ENCODE data around the gene BAHCC1. TPM values are rescaled to one million over a fixed set of nuclear protein-coding genes. Genes with fewer than 3 reads are reported as not detected.
A peak's percentile ranks its signal among the peaks of the same experiment; 100 is the strongest.

The BAHCC1 gene
- polyA plus RNA-seq, 3 donors from 2014 or later = 0.02 TPM; not detected in 2

DNA sequence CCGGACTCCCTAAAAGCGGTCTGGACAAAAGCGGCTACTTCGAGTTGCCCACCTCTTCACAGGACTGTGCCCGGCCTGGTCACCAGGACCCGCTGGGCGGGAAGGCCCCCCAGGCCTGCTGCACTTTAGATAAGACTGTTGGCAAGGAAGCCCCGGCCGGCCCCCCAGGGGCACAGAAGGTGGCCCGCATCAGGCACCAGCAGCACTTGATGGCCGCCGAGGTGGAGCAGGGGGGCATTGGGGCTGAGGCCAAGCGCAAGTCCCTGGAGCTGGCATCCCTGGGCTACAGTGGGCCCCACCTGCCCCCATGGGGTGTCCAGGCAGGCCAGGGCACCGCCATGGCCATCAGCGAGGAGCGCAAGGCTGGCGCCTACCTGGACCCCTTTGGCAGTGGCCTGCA lies 47.5 kb downstream of the BAHCC1 start:
- Mint-ChIP-seq H3K27ac (no peak overlapping the region), H3K4me3 (no peak overlapping the region), H3K27me3 (ENCODE audit: low read depth in 3 of 3) (peaks cover 2 to 5% (median 4%) of the 10 kb centered on the region in 3 donors), H3K36me3 (no peaks in the 10 kb centered on the region), H3K4me1 (peaks cover 0 to 3% of the 10 kb centered on the region in 2 donors), H3K9me3 (no peaks in the 10 kb centered on the region)
- no peak for DNase-seq

DNA sequence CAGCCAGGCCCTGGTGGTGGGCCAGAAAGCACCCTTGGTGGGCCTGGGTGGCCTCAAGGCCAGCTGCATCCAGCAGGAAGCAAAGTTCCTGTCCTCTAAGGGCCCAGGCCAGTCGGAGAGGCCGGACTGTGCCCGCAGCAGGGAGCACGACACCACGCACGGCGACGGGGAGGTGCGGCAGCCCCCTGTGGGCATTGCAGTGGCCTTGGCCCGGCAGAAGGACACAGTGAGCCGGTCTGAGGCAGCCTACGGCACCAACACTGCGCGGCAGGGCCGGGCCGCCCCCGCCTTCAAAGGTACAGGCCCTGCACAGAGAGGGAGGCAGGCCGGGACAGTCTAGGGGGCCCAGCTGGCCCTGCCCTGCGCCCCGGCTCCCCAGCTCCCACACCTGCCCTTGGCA lies 48.0 kb downstream of the BAHCC1 start:
- Mint-ChIP-seq H3K27me3 (ENCODE audit: low read depth in 3 of 3) (peaks cover 2 to 3% (median 3%) of the 10 kb centered on the region in 3 donors), H3K9me3 (no peaks in the 10 kb centered on the region), H3K4me3 (no peak overlapping the region), H3K27ac (no peak overlapping the region), H3K36me3 (no peaks in the 10 kb centered on the region), H3K4me1 (peaks cover 0 to 3% of the 10 kb centered on the region in 2 donors)
- no peak for DNase-seq

DNA sequence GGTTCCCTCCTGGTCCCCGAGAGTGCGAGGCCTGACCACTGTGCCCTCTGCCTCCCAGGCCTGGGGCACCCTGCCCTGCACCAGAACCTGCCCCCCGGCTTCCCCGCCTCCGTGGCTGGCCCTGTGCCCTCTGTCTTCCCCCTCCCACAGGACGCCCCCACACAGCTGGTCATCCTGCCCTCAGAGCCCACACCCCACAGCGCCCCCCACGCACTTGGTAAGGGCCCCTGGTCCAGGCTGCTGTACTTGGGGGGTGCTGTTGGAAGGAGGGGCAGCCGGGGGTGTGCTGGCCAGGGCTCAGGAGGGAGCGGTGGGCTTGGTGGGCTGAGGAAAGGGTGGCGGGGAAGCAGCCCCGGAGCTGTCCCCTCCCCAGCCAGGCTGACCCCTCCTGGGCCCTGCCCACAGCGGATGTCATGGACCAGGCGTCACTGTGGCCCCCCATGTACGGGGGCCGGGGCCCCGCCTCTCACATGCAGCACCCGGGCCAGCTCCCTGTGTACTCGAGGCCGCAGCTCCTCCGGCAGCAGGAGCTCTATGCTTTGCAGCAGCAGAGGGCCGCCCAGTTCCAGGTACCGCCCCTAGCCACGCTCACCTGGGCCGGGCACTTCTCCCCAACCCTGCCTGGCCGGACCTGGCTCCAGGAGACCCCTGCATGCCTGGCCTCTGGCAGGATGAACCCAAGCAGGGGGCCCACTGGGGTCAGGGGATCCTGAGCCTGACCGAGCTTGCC lies 49.5 kb downstream of the BAHCC1 start:
- Mint-ChIP-seq H3K27ac (no peak overlapping the region), H3K36me3 (no peaks in the 10 kb centered on the region), H3K9me3 (no peaks in the 10 kb centered on the region), H3K27me3 (ENCODE audit: low read depth in 3 of 3) (peaks cover 2 to 4% (median 2%) of the 10 kb centered on the region in 3 donors), H3K4me3 (no peak overlapping the region), H3K4me1 (no peaks in the 10 kb centered on the region)
- DNase-seq = no peak

- no peaks in the 10 kb centered on the region for H3K9me3 Mint-ChIP-seq
- H3K4me3 Mint-ChIP-seq = no peak overlapping the region
- H3K27ac Mint-ChIP-seq = no peak overlapping the region
- DNase-seq = no peak
- peaks cover 2 to 5% (median 4%) of the 10 kb centered on the region in 3 donors for H3K27me3 Mint-ChIP-seq (ENCODE audit: low read depth in 3 of 3)
- no peaks in the 10 kb centered on the region for H3K36me3 Mint-ChIP-seq
- H3K4me1 Mint-ChIP-seq = no peaks in the 10 kb centered on the region
Observed at GRCh38 chr17:81445642-81446503, 50.6 kb downstream of the BAHCC1 start.

- no peak for DNase-seq
- peaks cover 2 to 4% (median 3%) of the 10 kb centered on the region in 3 donors for H3K27me3 Mint-ChIP-seq (ENCODE audit: low read depth in 3 of 3)
- no peaks in the 10 kb centered on the region for H3K9me3 Mint-ChIP-seq
- H3K27ac Mint-ChIP-seq = no peak overlapping the region
- no peaks in the 10 kb centered on the region for H3K36me3 Mint-ChIP-seq
- no peak overlapping the region for H3K4me3 Mint-ChIP-seq
- H3K4me1 Mint-ChIP-seq = no peaks in the 10 kb centered on the region
Observed at GRCh38 chr17:81447331-81447933, 52.2 kb downstream of the BAHCC1 start.

DNA sequence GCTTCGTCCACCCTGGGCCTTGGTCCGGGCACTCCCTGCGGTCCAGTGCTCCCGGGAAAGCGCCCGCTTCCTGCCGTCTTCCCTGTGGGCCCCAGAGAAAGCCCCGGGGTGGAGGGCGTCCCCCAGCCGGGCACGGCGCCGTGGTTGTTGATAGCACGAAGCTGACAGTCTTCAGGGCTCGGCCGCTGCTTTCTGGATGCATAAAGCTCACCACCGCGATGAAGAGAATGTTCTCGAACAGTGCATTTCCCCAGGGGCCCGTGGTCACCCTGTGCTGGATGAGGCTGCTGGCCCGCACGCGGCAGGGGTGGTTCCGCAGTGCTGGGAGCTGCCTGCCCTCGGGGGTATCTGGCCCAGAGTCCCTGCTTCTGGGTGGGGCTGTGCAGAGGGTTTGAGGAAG lies 53.2 kb downstream of the BAHCC1 start:
- Mint-ChIP-seq H3K4me3 (no peak overlapping the region), H3K27me3 (ENCODE audit: low read depth in 3 of 3) (peaks cover 2 to 6% (median 3%) of the 10 kb centered on the region in 3 donors), H3K4me1 (peaks cover 4 to 5% of the 10 kb centered on the region in 2 donors), H3K9me3 (no peaks in the 10 kb centered on the region), H3K27ac (no peak overlapping the region), H3K36me3 (no peaks in the 10 kb centered on the region)
- DNase-seq = no peak

DNA sequence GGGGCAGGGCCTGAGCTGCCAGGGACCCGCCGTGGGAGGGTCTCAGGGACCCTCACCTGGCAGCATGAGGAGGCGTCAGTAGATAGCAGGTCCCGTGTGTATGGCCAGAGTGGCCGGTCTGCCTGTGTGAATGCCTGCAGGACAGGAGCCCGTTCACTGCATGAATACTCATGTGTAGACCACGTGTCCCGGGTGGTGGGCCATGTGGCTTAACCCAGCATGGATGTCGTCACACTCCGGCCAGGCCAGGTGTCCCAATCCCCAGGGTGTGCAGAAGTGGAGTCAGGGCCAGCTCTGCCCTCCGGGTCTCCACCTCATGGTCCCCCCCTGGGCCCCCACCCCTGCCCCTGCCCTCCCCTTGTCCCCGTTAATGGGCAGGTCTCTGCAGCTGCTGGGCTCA lies 53.7 kb downstream of the BAHCC1 start:
- H3K4me3 Mint-ChIP-seq = no peak overlapping the region

DNA sequence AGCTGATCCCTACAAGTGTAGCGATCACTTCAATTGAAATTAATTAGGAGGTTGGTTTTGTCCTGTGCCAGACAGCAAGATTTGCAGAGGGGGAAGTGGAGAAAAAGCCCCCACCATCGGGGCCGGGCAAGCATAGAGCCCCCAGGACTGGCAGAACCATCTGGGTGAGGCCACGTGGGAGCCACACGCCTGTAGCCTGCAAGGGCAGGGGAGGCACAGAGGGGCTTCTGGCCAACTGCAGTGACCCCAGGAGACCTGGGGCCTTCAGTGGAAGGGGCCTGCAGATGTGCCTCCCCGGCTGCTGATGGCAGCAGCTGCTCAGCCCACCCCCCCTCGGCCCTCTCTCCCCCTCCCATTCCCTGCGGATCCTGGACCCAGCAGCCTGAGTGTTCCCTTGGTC lies 54.1 kb downstream of the BAHCC1 start:
- H3K27me3 Mint-ChIP-seq (ENCODE audit: low read depth in 3 of 3) = peaks cover 2 to 10% (median 3%) of the 10 kb centered on the region in 3 donors
- H3K27ac Mint-ChIP-seq = no peak overlapping the region
- H3K4me3 Mint-ChIP-seq = no peak overlapping the region
- H3K4me1 Mint-ChIP-seq = peaks cover 12% of the 10 kb centered on the region in 2 donors
- no peaks in the 10 kb centered on the region for H3K36me3 Mint-ChIP-seq
- H3K9me3 Mint-ChIP-seq = no peaks in the 10 kb centered on the region
- DNase-seq = no peak

More for the DNA sequence above, 53.7 kb downstream of the BAHCC1 start:
- Mint-ChIP-seq H3K27ac (no peak overlapping the region), H3K36me3 (no peaks in the 10 kb centered on the region), H3K4me1 (peaks cover 9 to 10% of the 10 kb centered on the region in 2 donors), H3K27me3 (ENCODE audit: low read depth in 3 of 3) (peaks cover 2 to 7% (median 3%) of the 10 kb centered on the region in 3 donors), H3K9me3 (no peaks in the 10 kb centered on the region)
- DNase-seq = no peak

DNA sequence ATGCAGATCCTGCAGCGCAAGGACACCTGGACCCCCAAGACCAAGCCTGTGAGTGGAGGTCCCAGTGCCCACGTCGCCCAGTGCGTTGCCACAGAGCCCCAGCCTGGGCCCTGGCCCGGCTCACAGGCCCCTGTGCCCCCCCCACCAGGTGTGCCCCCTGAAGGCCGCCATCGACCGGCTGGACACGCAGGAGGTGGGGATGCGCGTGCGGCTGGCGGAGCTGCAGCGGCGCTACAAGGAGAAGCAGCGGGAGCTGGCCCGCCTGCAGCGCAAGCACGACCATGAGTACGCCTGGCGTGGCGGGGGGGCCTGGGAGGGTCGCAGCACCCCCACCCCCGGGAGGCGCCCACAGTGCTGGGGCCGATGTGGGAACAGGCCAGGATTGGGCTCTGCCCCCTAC lies 56.6 kb downstream of the BAHCC1 start:
- peaks cover 27 to 28% of the 10 kb centered on the region in 2 donors for H3K4me1 Mint-ChIP-seq
- H3K27me3 Mint-ChIP-seq (ENCODE audit: low read depth in 3 of 3) = peaks cover 3 to 16% (median 3%) of the 10 kb centered on the region in 3 donors
- H3K4me3 Mint-ChIP-seq = no peak overlapping the region
- H3K36me3 Mint-ChIP-seq = no peaks in the 10 kb centered on the region
- no peak overlapping the region for H3K27ac Mint-ChIP-seq
- DNase-seq = no peak
- no peaks in the 10 kb centered on the region for H3K9me3 Mint-ChIP-seq

DNA sequence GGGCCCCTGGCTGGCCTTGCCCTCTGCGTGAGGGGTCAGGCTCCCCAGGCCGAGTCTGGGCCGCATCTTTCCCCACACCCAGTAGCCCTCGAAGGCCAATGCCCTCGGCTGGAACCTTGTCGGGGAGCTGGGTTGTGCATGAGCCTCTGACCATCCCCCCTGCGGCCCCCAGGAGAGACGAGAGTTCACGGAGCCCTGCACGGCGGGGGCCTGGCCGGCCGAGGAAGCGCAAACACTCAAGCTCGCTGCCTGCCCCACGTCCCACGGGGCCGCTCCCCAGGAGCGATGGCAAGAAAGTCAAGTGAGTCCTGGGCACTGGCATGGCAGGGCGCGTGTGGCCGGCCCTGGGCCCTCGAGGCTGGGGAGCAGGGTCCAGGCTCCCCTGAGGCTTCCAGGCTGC lies 57.3 kb downstream of the BAHCC1 start:
- H3K27me3 Mint-ChIP-seq (ENCODE audit: low read depth in 3 of 3) = peaks cover 3 to 16% (median 7%) of the 10 kb centered on the region in 3 donors
- peaks cover 28 to 29% of the 10 kb centered on the region in 2 donors for H3K4me1 Mint-ChIP-seq
- no peaks in the 10 kb centered on the region for H3K9me3 Mint-ChIP-seq
- DNase-seq = no peak
- H3K36me3 Mint-ChIP-seq = no peaks in the 10 kb centered on the region
- H3K4me3 Mint-ChIP-seq = no peak overlapping the region
- no peak overlapping the region for H3K27ac Mint-ChIP-seq

DNA sequence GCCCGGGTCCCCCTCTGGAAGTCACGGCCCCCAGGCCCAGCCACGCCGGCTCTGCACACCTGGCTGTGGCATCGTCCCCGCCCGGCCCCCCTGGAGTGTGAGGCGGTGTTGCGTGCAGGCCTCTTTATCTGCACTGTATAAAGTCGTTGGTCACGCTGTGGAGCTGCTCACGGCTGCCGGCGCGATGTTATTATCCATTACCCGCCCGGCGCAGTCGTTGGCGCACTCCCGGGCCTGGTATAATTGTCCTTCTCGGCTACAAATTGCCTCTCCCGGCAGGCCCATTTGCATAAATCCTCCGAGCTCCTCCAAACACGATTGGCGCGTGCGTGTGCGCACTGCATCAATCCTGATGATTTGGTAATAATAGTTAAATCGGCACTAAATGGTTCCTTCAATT lies 57.8 kb downstream of the BAHCC1 start:
- Mint-ChIP-seq H3K4me3 (peak overlapping the region in 3 of 5 donors; percentile 28 to 60 (median 29)), H3K27me3 (ENCODE audit: low read depth in 3 of 3) (peaks cover 3 to 16% (median 7%) of the 10 kb centered on the region in 3 donors), H3K27ac (peak overlapping the region in 2 of 6 donors; percentile 30 to 62), H3K9me3 (no peaks in the 10 kb centered on the region), H3K36me3 (no peaks in the 10 kb centered on the region), H3K4me1 (peaks cover 28 to 29% of the 10 kb centered on the region in 2 donors)
- DNase-seq = no peak

- peak overlapping the region in 3 of 5 donors; percentile 17 to 44 (median 38) for H3K4me3 Mint-ChIP-seq
- peaks cover 3 to 16% (median 7%) of the 10 kb centered on the region in 3 donors for H3K27me3 Mint-ChIP-seq (ENCODE audit: low read depth in 3 of 3)
- DNase-seq = peak; percentile 36 to 46 (median 45)
- peak overlapping the region in 1 of 6 donors; percentile 45 for H3K27ac Mint-ChIP-seq
- H3K9me3 Mint-ChIP-seq = no peaks in the 10 kb centered on the region
- H3K36me3 Mint-ChIP-seq = no peaks in the 10 kb centered on the region
- peaks cover 28 to 29% of the 10 kb centered on the region in 2 donors for H3K4me1 Mint-ChIP-seq
Observed at GRCh38 chr17:81453712-81454111, 58.5 kb downstream of the BAHCC1 start.

- peak overlapping the region in 1 of 5 donors; percentile 14 for H3K4me3 Mint-ChIP-seq
- peaks cover 28 to 29% of the 10 kb centered on the region in 2 donors for H3K4me1 Mint-ChIP-seq
- H3K27ac Mint-ChIP-seq = no peak overlapping the region
- H3K9me3 Mint-ChIP-seq = no peaks in the 10 kb centered on the region
- H3K27me3 Mint-ChIP-seq (ENCODE audit: low read depth in 3 of 3) = peaks cover 3 to 16% (median 7%) of the 10 kb centered on the region in 3 donors
- peak in 1 of 3 donors; percentile 23 for DNase-seq
- H3K36me3 Mint-ChIP-seq = no peaks in the 10 kb centered on the region
Observed at GRCh38 chr17:81454473-81454872, 59.2 kb downstream of the BAHCC1 start.

Data from immature natural killer cell (primary cell).